Esophagus squamous epithelium (tissue), 4 donors: ENCODE measurements around the gene ANKRD9.

Source experiments
- POLR2A ChIP-seq, 4 donors: fragments of 450-650 bp; IDR thresholded peaks; one replicate each; pipeline ENCODE4 v1.6.1; 2017; ENCODE audit warnings: antibody characterized with exemption in 4 of 4, mild to moderate bottlenecking in 4 of 4, moderate library complexity in 3 of 4
- TF ChIP-seq, protein P1 (sequence below), 6 experiments: fragments of 450-650 bp in 4 of 6; fragments of 200-600 bp in 2 of 6; sonication (generic) in 2 of 6; IDR thresholded peaks; one replicate each; pipeline ENCODE4 v1.5.1; 2016 to 2019; ENCODE audit warnings: antibody characterized with exemption in 6 of 6, mild to moderate bottlenecking in 4 of 6, moderate library complexity in 4 of 6

DNA sequence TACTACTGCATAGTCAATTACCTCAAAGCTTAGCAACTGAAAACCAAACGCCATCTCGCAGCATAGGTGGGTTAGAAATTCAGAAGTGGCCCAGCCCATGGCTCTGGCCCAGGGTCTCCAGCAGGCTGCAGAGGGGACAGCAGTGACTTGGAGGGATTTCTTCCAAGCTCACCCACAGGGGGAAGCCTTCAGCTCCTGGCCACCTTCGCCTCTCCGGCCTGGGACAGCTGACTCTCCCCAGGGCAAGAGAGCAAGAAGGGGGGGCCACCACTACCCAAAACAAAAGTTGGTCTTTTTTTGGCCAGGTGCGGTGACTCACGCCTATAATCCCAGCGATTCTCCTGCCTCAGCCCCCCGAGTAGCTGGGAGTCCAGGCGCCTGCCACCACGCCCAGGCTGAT lies 32.2 kb upstream of the ANKRD9 start:
- TF ChIP-seq, protein P1, sequence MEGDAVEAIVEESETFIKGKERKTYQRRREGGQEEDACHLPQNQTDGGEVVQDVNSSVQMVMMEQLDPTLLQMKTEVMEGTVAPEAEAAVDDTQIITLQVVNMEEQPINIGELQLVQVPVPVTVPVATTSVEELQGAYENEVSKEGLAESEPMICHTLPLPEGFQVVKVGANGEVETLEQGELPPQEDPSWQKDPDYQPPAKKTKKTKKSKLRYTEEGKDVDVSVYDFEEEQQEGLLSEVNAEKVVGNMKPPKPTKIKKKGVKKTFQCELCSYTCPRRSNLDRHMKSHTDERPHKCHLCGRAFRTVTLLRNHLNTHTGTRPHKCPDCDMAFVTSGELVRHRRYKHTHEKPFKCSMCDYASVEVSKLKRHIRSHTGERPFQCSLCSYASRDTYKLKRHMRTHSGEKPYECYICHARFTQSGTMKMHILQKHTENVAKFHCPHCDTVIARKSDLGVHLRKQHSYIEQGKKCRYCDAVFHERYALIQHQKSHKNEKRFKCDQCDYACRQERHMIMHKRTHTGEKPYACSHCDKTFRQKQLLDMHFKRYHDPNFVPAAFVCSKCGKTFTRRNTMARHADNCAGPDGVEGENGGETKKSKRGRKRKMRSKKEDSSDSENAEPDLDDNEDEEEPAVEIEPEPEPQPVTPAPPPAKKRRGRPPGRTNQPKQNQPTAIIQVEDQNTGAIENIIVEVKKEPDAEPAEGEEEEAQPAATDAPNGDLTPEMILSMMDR (IDR thresholded peaks at IDR 0.05), result no peak
- no peak for TF ChIP-seq POLR2A (IDR thresholded peaks at IDR 0.05)
